Caco-2 (cell line): ENCODE data around the gene ATOH8. TPM values are rescaled to one million over a fixed set of nuclear protein-coding genes. Genes with fewer than 3 reads are reported as not detected.

Source experiments
- BruUV-seq: library from RNA; stranded (reverse); fragments of 400-500 nt; replicated peaks from 2 replicates; lab custom pipeline; 2021; lab: Mats Ljungman, UMichigan
- CTCF ChIA-PET: fragments of 300-600 bp; sonication (Branson Sonifier 250); formaldehyde crosslinking; loops from one replicate; lab custom pipeline; 2022; ENCODE audit warnings: antibody characterized with exemption; lab: Charles Lee
- POLR2A ChIA-PET: fragments of 300-600 bp; sonication (Branson Sonifier 250); formaldehyde crosslinking; loops from one replicate; lab custom pipeline; 2022; ENCODE audit warnings: antibody characterized with exemption; lab: Charles Lee
- DNase-seq, 2 experiments: peaks; one replicate each; pipeline versions ENCODE4 v3.0.0 to v3.0.0-alpha.2; 2020 to 2022
- H3K27me3 ChIP-seq: replicated peaks from 2 replicates; pipeline ENCODE4 v1.6.0; 2011; ENCODE audit warnings: low read length; ENCODE audit not compliant: control insufficient read depth, insufficient read depth
- H3K36me3 ChIP-seq: 2 replicates; pipeline ENCODE4 v1.5.1; 2011; ENCODE audit warnings: low read length; ENCODE audit not compliant: control insufficient read depth, insufficient read depth
- H3K4me1 ChIP-seq: fragments of 250-450 bp; sonication (Bioruptor Pico); 2 replicates; pipeline ENCODE4 v1.5.1; 2020; ENCODE audit warnings: mild to moderate bottlenecking
- H3K4me3 ChIP-seq: 2 replicates; pipeline ENCODE4 v1.5.1; 2011; ENCODE audit warnings: low read depth, mild to moderate bottlenecking, control low read depth, low read length
- H3K9me3 ChIP-seq: fragments of 250-450 bp; sonication (Bioruptor Pico); 2 replicates; pipeline ENCODE4 v1.5.1; 2020; ENCODE audit warnings: mild to moderate bottlenecking, moderate library complexity
- H3K27ac Mint-ChIP-seq: one replicate; pipeline ENCODE4 v1.8.0; 2022; ENCODE audit warnings: mixed read lengths; ENCODE audit not compliant: unreplicated experiment
- H3K27me3 Mint-ChIP-seq: one replicate; pipeline ENCODE4 v1.8.0; 2022; ENCODE audit warnings: mixed read lengths; ENCODE audit not compliant: insufficient read depth, unreplicated experiment
- H3K36me3 Mint-ChIP-seq: one replicate; pipeline ENCODE4 v1.8.0; 2022; ENCODE audit warnings: mild to moderate bottlenecking, mixed read lengths; ENCODE audit not compliant: insufficient read depth, unreplicated experiment
- H3K4me1 Mint-ChIP-seq: one replicate; pipeline ENCODE4 v1.8.0; 2022; ENCODE audit warnings: low read depth, mixed read lengths; ENCODE audit not compliant: unreplicated experiment
- H3K4me3 Mint-ChIP-seq: one replicate; pipeline ENCODE4 v1.8.0; 2022; ENCODE audit warnings: mild to moderate bottlenecking, moderate library complexity, mixed read lengths; ENCODE audit not compliant: unreplicated experiment
- H3K9me3 Mint-ChIP-seq: one replicate; pipeline ENCODE4 v1.8.0; 2022; ENCODE audit warnings: mixed read lengths; ENCODE audit not compliant: unreplicated experiment
- intact Hi-C: fragments of 100-400 bp; cut with micrococcal nuclease; formaldehyde crosslinking; loops from one replicate; pipeline ENCODE4 v1.10.0; 2022; ENCODE audit not compliant: unreplicated experiment
- total RNA-seq: library from RNA; stranded (reverse); gene quantifications from 2 replicates; pipeline ENCODE4 v1.2.3, GENCODE V29; 2022
- TF ChIP-seq, protein P1 (sequence below), 2 experiments: fragments of 200-600 bp in 1 of 2; IDR thresholded peaks; 1 replicate in 1 of 2; 2 replicates in 1 of 2; pipeline versions ENCODE4 v1.5.1 to v1.8.0; 2011 to 2022; ENCODE audit warnings: antibody characterized with exemption in 1 of 2, control low read depth in 1 of 2, inconsistent platforms in 1 of 2, low read depth in 1 of 2, low read length in 1 of 2, mild to moderate bottlenecking in 1 of 2, moderate library complexity in 1 of 2; ENCODE audit not compliant: insufficient read depth in 1 of 2, severe bottlenecking in 1 of 2, unreplicated experiment in 1 of 2

Gene ATOH8
- total RNA-seq, 1 experiment from 2014 or later: not detected

DNA sequence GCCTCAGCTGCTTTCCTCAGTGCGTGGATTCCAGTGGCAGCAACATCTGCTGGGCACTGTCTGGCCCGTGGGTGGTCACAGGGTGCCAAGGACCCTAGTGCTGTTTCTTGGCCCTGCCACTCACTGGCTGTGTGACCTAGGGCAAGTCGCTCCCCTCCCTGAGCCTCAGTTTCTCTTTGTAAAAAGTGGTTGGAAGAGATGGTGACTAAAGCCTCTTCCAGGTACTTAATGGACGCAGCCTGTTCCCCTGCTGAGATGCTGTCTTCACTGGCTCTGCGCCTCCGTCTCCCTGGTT, 42.2 kb downstream of the ATOH8 start:
- Mint-ChIP-seq H3K9me3 (no peaks in the 10 kb centered on the region), H3K27ac (no peak overlapping the region), H3K4me1 (peaks cover 11% of the 10 kb centered on the region), H3K4me3 (no peak overlapping the region), H3K36me3 (no peaks in the 10 kb centered on the region), H3K27me3 (peaks cover 15% of the 10 kb centered on the region)
- no TSS peak for BruUV-seq
- no peaks in the 10 kb centered on the region; the same call in 1 of the 2 replicates for H3K27me3 ChIP-seq
- H3K36me3 ChIP-seq: no peaks in the 10 kb centered on the region
- POLR2A ChIA-PET: no interaction called here
- H3K4me3 ChIP-seq: no peak overlapping the region
- CTCF ChIA-PET: no interaction called here
- intact Hi-C loops: loop anchor here (5.0 kb wide), 1 partner anchor 44 kb away; the partner anchor contains the start of gene ATOH8
- H3K4me1 ChIP-seq: no peaks in the 10 kb centered on the region
- TF ChIP-seq, protein P1, sequence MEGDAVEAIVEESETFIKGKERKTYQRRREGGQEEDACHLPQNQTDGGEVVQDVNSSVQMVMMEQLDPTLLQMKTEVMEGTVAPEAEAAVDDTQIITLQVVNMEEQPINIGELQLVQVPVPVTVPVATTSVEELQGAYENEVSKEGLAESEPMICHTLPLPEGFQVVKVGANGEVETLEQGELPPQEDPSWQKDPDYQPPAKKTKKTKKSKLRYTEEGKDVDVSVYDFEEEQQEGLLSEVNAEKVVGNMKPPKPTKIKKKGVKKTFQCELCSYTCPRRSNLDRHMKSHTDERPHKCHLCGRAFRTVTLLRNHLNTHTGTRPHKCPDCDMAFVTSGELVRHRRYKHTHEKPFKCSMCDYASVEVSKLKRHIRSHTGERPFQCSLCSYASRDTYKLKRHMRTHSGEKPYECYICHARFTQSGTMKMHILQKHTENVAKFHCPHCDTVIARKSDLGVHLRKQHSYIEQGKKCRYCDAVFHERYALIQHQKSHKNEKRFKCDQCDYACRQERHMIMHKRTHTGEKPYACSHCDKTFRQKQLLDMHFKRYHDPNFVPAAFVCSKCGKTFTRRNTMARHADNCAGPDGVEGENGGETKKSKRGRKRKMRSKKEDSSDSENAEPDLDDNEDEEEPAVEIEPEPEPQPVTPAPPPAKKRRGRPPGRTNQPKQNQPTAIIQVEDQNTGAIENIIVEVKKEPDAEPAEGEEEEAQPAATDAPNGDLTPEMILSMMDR (IDR thresholded peaks at IDR 0.05; ENCODE audit: insufficient read depth in 1 of 2, low read depth in 1 of 2, low read length in 1 of 2, severe bottlenecking in 1 of 2, unreplicated experiment in 1 of 2): no peak
- H3K9me3 ChIP-seq: no peaks in the 10 kb centered on the region
- no peak for DNase-seq

DNA sequence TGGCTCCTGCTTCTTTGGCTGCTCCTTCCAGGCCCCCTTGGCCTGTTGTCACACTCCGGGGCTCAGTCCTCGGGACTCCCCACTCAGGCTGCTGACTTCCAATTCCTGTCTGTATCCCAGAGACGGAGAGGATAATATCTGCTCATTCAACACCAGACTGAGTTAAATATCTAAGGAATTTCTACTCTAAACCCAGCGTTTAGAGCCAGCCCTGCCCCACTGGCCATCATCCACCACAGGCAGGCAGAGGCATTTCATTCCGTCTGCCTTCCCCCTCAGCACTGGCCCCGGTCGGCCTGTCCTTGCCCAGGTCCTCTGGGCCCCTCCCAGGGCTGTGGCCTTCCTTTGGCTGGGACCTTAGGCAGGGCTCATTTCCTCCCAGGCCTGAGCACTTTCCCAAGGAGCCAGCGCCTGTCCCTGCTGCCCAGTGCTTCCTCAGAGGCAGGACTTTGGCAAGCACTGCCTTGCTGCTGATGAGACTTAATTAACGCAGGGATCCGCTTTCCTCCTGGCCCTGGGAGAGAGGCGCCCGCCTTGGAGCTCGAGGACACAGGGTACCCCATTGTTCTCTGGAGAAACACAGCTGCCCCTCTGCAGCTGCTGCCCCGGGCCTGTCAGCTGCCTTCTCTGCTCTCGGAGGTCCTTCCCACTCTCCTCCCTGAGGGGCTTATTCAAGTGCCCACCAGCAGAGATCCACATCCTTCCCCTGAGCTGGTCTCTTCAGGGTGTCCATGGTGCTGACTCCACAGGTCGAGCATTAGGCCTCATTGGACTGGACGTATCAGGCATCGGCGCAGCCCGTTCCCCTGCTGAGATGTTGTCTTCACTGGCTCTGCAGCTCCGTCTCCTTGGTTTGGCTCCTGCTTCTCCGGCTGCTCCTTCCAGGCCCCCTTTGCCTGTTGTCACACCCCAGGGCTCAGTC, 42.8 kb downstream of the ATOH8 start:
- TF ChIP-seq, protein P1 (IDR thresholded peaks at IDR 0.05; ENCODE audit: insufficient read depth in 1 of 2, low read depth in 1 of 2, low read length in 1 of 2, severe bottlenecking in 1 of 2, unreplicated experiment in 1 of 2): no peak
- ChIA-PET POLR2A (no interaction called here), CTCF (no interaction called here)
- intact Hi-C loops: loop anchor here (5.0 kb wide), 1 partner anchor 44 kb away; the partner anchor contains the start of gene ATOH8
- Mint-ChIP-seq H3K27ac (no peak overlapping the region), H3K9me3 (no peaks in the 10 kb centered on the region), H3K4me1 (peaks cover 11% of the 10 kb centered on the region), H3K4me3 (no peak overlapping the region), H3K36me3 (no peaks in the 10 kb centered on the region), H3K27me3 (peaks cover 13% of the 10 kb centered on the region)
- Histone ChIP-seq H3K4me3 (no peak overlapping the region), H3K27me3 (no peaks in the 10 kb centered on the region; the same call in none of the 2 replicates), H3K4me1 (no peaks in the 10 kb centered on the region), H3K36me3 (no peaks in the 10 kb centered on the region), H3K9me3 (no peaks in the 10 kb centered on the region)
- peak in 1 of 2 experiments; percentile 26 for DNase-seq
- BruUV-seq: no TSS peak

DNA sequence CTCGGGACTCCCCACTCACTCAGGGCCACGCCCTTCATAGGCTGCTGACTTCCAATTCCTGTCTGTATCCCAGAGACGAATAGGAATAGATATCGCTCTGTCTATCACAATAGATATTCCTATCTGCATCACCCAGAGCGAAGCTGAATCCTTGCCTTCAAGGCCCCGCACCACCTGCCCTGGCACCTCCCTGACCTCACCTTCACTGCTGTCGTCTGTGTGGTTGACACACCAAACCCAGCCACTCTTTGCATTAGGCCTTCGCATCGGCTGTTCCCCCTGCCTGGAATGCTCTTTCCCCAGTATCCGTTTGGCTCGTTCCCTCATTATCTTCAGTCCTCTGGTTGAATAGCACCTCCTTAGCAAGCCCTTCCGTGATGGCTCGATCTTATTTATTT, 43.5 kb downstream of the ATOH8 start:
- no TSS peak for BruUV-seq

More for the DNA sequence above, 43.5 kb downstream of the ATOH8 start:
- intact Hi-C loops: loop anchor here (5.0 kb wide), 1 partner anchor 45 kb away; the partner anchor contains the start of gene ATOH8
- no peaks in the 10 kb centered on the region for H3K4me1 ChIP-seq
- Mint-ChIP-seq H3K4me1 (peaks cover 11% of the 10 kb centered on the region), H3K36me3 (no peaks in the 10 kb centered on the region), H3K27ac (no peak overlapping the region), H3K9me3 (no peaks in the 10 kb centered on the region), H3K4me3 (no peak overlapping the region), H3K27me3 (peaks cover 10% of the 10 kb centered on the region)
- no peaks in the 10 kb centered on the region for H3K36me3 ChIP-seq
- CTCF ChIA-PET: no interaction called here
- no peak overlapping the region for H3K4me3 ChIP-seq
- no peaks in the 10 kb centered on the region for H3K9me3 ChIP-seq
- H3K27me3 ChIP-seq: no peaks in the 10 kb centered on the region; the same call in none of the 2 replicates
- POLR2A ChIA-PET: no interaction called here
- TF ChIP-seq, protein P1 (IDR thresholded peaks at IDR 0.05; ENCODE audit: insufficient read depth in 1 of 2, low read depth in 1 of 2, low read length in 1 of 2, severe bottlenecking in 1 of 2, unreplicated experiment in 1 of 2): no peak
- DNase-seq: peak in 1 of 2 experiments; percentile 22
